GM18868 (cell line): Measurements from ENCODE around the gene SMC3.
"Not testable (repeated sequence)": the region's sequence is repeated elsewhere in the genome, so short reads cannot be mapped to it uniquely, and the experiment has no call there.

Experiments used
- ATAC-seq: cut with Tn5 transposase; IDR thresholded peaks from one replicate; pipeline ENCODE4 v1.9.1; 2021; ENCODE audit warnings: mild to moderate bottlenecking, moderate library complexity; ENCODE audit not compliant: unreplicated experiment

Gene SMC3

DNA sequence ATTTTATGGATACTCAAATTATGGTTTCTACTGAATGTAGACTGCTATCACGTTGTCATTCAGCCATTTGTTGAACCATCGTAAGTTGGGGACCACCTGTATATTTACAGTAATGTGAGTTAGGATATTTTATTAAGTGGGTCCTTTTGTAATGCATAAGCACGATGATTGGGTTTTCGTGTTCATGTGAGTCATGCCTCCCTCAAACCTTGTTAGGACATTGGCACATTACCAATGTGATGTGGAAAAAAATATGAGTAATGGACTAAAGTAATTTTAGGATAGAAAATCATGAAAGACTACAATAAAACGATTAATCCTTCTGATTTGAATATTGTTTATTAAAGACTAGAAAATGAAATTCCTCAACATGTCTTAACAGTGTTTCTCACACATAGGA is 8.7 kb downstream of the SMC3 start:
- no peak for ATAC-seq

DNA sequence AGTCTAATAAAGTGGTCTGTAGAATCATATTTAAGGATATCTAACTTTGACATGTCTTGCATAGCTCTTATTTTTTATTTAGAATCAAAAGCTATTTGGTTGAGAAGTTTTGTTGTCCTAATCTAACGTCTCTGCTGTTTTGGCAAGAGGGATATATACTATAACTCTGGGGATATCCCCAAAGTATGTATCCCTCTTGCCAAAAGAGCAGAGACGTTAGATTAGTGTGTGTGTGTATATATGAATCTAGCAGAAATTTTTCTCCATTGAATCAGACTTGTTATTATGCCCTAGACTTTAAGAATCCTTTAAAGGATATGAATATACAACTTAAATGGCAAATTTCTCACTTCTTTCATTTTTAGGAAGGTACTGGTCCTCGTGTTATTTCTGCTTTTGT is 9.6 kb downstream of the SMC3 start:
- ATAC-seq: no peak

DNA sequence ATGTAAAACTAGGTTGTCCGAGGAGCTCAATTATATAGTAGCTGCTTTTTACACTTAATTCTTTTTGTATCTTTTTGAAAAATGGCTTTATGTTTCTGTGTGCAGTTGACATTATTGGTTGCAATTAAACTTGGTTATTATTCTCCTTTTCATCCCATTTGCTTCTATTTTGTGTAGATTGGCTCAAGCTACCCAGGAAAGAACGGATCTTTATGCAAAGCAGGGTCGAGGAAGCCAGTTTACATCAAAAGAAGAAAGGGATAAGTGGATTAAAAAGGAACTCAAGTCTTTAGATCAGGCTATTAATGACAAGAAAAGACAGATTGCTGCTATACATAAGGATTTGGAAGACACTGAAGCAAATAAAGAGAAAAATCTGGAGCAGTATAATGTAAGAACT is 16.5 kb downstream of the SMC3 start:
- ATAC-seq: no peak

GRCh38 chr10:110591760-110592159 is 24.3 kb downstream of the SMC3 start:
- no peak for ATAC-seq

DNA sequence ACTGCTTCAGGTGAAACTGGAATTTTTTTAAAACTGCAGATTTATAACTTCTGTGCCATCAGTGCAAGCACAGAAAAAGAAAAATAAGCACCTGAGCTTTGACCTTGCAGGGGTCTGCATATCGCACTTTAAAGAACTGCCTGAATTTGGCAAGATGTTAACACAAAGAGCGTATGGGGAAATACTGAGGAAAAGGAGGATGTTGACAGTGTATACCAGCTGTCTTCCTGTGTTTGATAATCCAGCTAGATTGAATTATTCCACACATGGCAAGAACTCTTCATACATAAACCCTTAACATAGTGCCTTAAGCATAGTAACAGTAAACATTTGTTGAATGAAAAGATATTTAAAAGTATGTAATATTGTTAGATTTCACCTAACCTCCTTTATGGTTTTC is 30.0 kb downstream of the SMC3 start:
- no peak for ATAC-seq

- ATAC-seq: peak; percentile 69
Observed at GRCh38 chr10:110600487-110601101, 33.1 kb downstream of the SMC3 start.

GRCh38 chr10:110601581-110601980 is 34.1 kb downstream of the SMC3 start:
- no peak for ATAC-seq

- no peak for ATAC-seq
Observed at GRCh38 chr10:110608087-110608486, 40.6 kb downstream of the SMC3 start.

DNA sequence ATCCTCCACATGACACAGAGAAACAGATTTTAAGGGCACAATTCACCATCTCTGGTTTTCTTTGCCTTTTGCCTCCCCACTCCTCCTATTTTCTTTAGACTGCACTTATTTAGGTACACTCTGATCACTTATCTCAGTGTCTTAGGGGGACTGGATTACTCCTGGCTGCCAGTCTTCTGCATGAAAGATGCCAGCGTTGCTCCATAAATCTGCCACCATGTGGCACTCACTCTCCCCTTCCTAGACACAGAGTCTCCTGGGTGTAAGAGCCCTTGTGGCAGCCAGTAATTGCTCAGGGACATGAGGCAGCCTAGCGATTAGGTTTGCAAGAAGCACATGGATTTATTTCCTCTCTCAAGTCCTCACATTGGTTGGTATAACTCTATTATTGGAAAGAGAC is 42.1 kb downstream of the SMC3 start:
- ATAC-seq: no peak

DNA sequence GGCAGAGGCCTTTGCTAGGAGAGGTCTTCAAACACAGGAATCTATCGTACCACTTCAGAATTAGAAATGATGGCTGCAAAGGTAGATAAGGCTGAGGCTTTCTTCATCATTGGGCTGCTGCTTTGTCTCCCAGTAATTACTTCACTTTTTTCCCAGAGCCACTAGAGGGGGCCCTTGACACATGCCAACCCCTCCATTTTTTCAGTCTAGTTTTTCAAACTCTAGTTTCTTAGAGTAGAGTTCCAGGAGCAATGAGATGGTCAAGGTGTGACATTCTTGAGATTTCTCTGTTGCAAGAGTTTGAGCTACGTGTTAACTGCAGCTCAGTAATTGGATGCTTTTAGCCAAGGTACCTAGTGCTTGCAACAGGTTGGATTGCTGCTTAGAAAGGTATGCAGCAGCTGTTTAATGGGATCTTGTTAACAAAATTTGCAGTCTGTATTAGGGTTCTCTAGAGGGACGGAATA is 42.8 kb downstream of the SMC3 start:
- no peak for ATAC-seq

DNA sequence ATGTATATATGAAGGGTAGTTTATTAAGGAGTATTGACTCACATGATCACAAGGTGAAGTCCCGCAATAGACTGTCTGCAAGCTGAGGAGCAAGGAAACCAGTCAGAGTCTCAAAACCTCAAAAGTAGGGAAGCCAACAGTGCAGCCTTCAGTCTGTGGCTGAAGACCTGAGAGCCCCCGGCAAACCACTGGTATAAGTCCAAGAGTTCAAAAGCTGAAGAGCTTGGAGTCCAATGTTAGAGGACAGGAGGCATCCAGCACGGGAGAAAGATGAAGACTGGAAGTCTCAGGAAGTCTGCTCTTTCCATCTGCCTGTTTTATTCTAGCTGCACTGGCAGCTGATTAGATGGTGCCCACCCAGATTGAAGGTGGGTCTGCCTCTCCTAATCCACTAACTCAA is 43.3 kb downstream of the SMC3 start:
- ATAC-seq: not testable (repeated sequence)

DNA sequence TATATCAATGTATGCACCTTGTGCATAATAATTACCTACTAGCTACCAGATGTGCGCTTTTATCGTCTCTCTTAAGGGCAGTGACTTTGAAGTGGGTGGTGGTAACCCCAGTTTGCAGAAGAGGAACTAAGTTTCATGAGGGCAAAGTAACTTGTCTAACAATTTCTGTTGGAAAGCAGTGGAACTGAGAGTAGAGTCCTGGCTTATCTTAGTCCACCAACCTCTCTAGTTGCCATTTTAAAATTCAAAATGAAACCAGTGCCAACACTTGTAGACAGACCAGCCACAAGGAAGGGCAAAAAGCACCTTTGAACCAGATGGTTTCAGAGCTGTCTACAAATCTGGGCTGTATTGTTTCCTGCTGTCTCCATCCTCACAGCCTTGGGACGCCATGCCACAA is 44.6 kb downstream of the SMC3 start:
- peak; percentile 44 for ATAC-seq

GRCh38 chr10:110612629-110613028 is 45.1 kb downstream of the SMC3 start:
- no peak for ATAC-seq

DNA sequence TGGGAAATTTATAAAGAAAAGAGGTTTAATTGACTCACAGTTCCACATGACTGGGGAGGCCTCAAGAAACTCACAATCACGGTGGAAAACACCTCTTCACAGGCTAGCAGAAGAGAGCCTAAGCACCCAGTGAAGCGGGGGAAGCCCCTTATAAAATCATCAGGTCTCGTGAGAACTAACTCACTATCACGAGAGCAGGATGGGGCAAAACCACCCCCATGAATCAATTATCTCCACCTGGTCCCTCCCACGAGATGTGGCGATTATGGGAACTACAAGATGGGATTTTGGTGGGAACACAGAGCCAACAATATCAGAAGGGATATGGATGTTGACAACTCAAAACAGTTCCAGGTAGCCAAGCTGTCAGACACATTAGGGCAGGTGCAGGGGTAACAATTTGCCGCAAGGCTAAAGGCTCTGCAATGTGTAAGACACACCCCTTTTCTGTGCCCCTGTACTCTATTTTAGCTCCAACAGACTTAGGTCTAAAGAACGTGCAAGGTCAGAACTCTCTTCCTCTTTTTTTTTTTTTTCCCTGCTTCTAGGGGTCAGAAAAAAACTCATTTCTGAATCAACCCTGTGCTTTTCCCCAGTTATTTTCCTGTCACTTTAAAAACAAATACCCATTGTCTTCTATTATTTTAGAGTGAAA is 46.0 kb downstream of the SMC3 start:
- ATAC-seq: peak; percentile 42

DNA sequence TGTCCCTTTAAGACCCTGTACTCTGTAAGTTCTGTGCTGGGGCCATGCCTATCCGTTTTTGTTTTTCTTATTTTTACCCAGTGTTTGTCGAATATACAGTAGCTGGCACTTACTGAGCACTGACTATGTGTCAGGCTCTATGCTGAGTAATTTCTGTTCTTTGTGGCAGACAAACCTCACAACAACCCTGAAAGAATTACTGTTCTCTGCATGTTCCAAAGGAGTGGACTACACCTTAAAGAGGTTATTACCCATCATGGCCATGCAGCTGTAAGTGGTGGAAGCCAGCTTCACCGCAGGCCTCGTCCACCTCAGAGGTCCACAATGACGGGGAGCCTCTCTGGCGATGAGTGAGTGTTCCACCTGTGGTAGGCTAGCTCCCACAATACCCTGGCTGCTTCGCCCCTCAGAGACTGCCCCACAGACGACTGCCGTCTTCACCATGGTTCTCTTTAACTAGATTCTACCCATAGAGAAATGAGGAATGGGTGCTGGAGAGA is 46.6 kb downstream of the SMC3 start:
- peak; percentile 49 for ATAC-seq

DNA sequence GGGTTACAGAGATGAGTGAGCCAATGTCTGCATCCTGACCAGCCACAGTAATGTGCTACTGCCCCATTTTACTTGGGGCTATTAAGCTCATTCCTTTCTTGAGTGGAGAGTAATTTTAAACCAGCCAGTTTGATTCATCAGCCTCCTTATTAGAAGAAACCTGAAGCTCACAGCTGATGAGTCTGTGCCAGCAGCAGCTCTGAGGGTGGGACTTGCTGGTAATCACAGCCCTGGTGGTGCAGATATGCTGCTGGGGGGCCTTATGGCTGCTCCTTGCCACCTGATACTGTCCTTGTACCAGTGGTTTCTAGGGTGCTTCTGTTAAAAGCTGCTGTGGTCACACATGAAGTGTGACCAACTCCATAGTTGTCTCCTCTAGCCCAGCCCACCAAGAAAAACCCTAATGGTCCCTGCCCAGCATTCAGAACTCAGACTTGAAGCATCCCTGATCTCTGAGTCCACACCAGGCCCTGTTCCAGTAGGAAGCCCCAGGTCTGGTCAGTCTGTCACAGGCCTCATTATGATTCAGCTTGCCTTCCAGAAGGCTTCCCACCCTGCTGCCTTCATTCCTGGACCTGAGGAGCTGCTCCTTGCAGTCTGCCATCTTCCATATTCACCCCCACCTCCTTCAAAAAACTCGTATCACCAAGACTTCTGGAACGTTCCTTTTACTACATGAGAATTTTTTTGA is 47.7 kb downstream of the SMC3 start:
- ATAC-seq: no peak

GRCh38 chr10:110616493-110617033 is 49.1 kb downstream of the SMC3 start:
- no peak for ATAC-seq

GRCh38 chr10:110617425-110618229 is 50.1 kb downstream of the SMC3 start:
- ATAC-seq: no peak

GRCh38 chr10:110618230-110618610 is 50.7 kb downstream of the SMC3 start:
- no peak for ATAC-seq

DNA sequence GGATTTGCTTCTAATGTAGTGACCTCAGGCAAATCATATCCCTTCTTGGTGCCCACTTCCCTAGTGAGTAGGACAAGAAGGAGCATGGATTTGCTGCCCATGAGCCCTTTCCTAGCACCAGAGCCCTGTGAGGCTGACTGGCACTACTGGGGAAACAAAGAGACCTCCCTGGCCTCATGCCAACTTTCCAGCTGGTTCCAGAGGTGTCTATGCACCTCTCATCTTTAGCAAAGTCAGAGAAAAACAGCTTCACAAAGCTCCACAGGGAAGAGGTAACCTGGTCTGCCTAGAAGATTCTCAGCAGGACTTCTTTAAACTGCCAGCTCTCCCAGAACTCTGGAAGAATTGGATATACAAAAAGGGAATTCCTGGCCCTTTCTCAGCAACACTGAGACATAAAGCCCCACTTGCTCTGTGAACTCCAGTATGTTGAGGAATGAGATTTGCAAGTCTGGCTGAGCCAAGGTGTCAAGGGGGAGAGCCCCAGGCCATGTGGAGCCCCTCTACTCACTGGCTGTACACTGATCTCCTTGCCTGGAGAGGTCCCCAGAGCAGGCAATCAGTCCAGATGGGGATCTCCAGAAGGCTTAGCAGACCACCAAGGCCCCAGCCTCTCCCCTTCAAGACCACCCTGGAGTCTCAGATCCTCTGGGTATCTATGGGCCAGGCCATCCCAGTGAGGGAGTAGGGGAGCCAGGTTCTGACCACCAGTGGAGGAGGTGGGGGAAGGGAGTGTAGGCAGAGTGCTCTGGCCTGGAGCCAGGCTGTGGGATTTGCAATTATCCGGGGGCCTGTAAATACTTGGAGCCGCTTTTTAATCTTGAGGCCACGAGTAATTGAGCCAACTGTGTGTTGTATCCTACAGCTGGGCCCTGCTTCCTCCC is 52.3 kb downstream of the SMC3 start:
- no peak for ATAC-seq
